ENCODE data around the gene ERC2. TPM values are rescaled to one million over a fixed set of nuclear protein-coding genes. Genes with fewer than 3 reads are reported as not detected.
"Not testable (repeated sequence)": the region's sequence is repeated elsewhere in the genome, so short reads cannot be mapped to it uniquely, and the experiment has no call there.

Gene ERC2
- polyA plus RNA-seq, 1 experiment, result 0.07 TPM

DNA sequence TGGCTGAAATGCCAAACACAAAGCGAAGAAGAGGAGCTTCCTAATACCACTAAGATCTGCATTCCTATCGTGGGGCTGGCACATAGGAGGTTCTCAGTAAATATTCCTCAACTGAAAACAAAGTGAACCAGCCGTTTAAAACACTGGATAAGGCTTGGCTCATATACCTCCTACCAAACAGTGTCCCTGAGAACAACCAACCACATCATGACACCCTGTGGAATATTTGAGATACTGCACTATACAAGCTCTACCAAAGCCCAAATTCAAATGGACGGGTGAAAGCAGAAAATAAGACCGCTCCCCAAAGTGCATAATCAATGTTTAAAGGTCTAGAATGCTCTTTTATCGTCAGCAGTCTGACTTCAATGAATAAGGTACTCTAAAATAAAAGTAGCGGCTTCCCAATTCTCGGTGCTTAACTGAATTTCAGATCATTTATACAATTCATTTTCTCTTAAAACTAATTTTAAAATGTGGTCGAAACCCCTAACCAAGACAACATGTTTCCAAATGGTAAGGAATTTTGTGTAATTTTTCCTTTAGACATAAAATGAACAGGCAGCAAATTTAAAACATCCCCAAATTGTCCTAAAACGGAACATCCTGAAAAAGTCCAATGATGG is 425.8 kb downstream of the ERC2 start:
- Histone ChIP-seq H3K9me3 (ENCODE audit: control insufficient read depth, insufficient read depth, low read length) (no peaks in the 10 kb centered on the region), H3K27me3 (ENCODE audit: control insufficient read depth, insufficient read depth, low read length) (no peaks in the 10 kb centered on the region), H3K4me3 (ENCODE audit: low read depth, low read length) (no peak overlapping the region), H3K27ac (ENCODE audit: low read depth, low read length) (no peak overlapping the region)
- TF ChIP-seq, protein P1, sequence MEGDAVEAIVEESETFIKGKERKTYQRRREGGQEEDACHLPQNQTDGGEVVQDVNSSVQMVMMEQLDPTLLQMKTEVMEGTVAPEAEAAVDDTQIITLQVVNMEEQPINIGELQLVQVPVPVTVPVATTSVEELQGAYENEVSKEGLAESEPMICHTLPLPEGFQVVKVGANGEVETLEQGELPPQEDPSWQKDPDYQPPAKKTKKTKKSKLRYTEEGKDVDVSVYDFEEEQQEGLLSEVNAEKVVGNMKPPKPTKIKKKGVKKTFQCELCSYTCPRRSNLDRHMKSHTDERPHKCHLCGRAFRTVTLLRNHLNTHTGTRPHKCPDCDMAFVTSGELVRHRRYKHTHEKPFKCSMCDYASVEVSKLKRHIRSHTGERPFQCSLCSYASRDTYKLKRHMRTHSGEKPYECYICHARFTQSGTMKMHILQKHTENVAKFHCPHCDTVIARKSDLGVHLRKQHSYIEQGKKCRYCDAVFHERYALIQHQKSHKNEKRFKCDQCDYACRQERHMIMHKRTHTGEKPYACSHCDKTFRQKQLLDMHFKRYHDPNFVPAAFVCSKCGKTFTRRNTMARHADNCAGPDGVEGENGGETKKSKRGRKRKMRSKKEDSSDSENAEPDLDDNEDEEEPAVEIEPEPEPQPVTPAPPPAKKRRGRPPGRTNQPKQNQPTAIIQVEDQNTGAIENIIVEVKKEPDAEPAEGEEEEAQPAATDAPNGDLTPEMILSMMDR (IDR thresholded peaks at IDR 0.05; ENCODE audit: low read depth, low read length), result peak; percentile 65
- ChIA-PET POLR2A (no interaction called here), CTCF (interaction anchor here (0.5 to 1.6 kb wide), 11 partner anchors 170 to 1252 kb away, joined by 3 to 5 read pairs (median 3); no protein-coding TSS in a partner anchor)
- peak; percentile 21 for DNase-seq (ENCODE audit: low read depth, low spot score)

DNA sequence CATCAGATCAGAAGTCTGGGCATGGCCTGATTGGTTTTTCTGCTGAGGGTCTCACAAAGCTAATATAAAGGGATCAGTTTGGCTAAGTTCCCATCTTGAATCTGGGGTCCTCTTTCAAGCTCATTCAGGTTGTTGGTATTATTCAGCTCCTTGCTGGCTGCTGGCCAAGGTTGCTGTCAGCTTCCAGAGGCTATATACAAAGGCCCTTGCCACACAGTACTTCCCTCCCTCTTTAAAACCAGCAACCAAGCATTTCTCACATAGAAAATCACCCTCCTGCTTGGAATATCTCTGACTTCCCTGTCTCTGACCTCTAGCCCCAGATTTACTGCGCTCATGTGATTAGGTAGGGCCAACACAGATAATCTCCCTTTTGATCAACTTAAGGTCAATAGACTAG is 442.9 kb downstream of the ERC2 start:
- TF ChIP-seq, protein P1 (IDR thresholded peaks at IDR 0.05; ENCODE audit: low read depth, low read length), result no peak
- ChIA-PET CTCF (no interaction called here), POLR2A (interaction anchor here (0.6 kb wide), 1 partner anchor 532 kb away, joined by 6 read pairs; the partner anchor contains the start of gene CCDC66)
- H3K27me3 ChIP-seq (ENCODE audit: control insufficient read depth, insufficient read depth, low read length), result no peaks in the 10 kb centered on the region
- no peak overlapping the region for H3K4me3 ChIP-seq (ENCODE audit: low read depth, low read length)
- no peak for DNase-seq (ENCODE audit: low read depth, low spot score)
- H3K27ac ChIP-seq (ENCODE audit: low read depth, low read length), result no peak overlapping the region
- no peaks in the 10 kb centered on the region for H3K9me3 ChIP-seq (ENCODE audit: control insufficient read depth, insufficient read depth, low read length)

DNA sequence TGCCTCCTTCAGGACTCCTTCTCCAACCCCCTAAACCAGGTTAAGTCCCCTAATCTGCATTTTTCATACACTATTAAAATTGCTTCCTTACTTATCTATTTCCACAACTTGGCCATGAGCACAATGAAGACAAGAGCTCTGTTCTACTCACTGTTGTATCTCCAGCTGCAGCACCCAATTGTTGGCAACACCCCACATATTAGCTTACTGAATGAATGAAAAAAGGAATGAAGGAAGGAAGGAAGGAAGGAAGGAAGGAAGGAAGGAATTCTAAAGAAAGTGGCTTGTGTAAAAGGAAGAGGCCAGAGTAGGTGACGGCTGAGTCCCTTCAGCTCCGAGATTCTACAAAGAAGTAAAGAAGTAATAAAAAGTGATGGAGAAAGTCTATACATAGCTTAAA is 444.7 kb downstream of the ERC2 start:
- Histone ChIP-seq H3K9me3 (ENCODE audit: control insufficient read depth, insufficient read depth, low read length) (no peaks in the 10 kb centered on the region), H3K4me3 (ENCODE audit: low read depth, low read length) (no peak overlapping the region), H3K27me3 (ENCODE audit: control insufficient read depth, insufficient read depth, low read length) (no peaks in the 10 kb centered on the region), H3K27ac (ENCODE audit: low read depth, low read length) (no peak overlapping the region)
- ChIA-PET POLR2A (no interaction called here), CTCF (no interaction called here)
- no peak for DNase-seq (ENCODE audit: low read depth, low spot score)
- TF ChIP-seq, protein P1 (IDR thresholded peaks at IDR 0.05; ENCODE audit: low read depth, low read length), result no peak

DNA sequence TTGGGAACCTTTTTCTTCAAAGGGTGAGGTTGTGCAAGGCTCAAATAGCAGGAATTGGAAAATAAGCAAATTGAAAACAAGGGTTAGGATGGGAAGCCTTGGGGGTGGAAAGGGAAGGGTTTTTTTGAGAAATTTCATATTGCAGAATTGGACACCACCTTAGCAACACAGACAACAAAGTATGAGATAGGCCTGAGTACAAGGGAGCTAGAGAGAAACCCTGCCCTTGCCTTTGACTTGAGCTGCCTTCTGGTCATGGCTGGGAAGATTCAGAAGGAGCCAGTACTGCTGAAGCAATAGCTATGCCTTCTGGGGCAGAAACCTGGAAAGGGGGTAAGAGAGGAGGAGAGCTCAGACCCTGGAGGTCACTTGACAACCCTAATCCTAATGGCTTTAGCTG is 445.6 kb downstream of the ERC2 start:
- TF ChIP-seq, protein P1 (IDR thresholded peaks at IDR 0.05; ENCODE audit: low read depth, low read length), result no peak
- Histone ChIP-seq H3K27ac (ENCODE audit: low read depth, low read length) (no peak overlapping the region), H3K27me3 (ENCODE audit: control insufficient read depth, insufficient read depth, low read length) (no peaks in the 10 kb centered on the region), H3K9me3 (ENCODE audit: control insufficient read depth, insufficient read depth, low read length) (no peaks in the 10 kb centered on the region), H3K4me3 (ENCODE audit: low read depth, low read length) (no peak overlapping the region)
- ChIA-PET CTCF (no interaction called here), POLR2A (no interaction called here)
- DNase-seq (ENCODE audit: low read depth, low spot score), result no peak

GRCh38 chr3:56019490-56020146 is 448.6 kb downstream of the ERC2 start:
- no peaks in the 10 kb centered on the region for H3K27me3 ChIP-seq (ENCODE audit: control insufficient read depth, insufficient read depth, low read length)
- TF ChIP-seq, protein P1 (IDR thresholded peaks at IDR 0.05; ENCODE audit: low read depth, low read length), result no peak
- CTCF ChIA-PET, result no interaction called here

DNA sequence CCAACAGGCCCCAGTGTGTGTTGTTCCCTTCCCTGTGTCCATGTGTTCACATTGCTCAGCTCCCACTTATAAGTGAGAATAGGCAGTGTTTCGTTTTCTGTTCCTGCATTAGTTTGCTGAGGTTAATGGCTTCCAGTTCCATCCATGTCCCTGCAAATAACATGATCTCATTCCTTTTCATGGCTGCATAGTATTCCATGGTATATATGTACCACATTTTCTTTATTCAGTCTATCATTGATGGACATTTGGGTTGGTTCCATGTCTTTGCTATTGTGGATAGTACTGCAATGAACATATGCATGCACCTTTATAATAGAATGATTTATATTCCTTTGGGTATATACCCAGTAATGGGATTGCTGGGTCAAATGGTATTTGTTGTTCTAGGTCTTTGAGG is 452.9 kb downstream of the ERC2 start:
- H3K4me3 ChIP-seq (ENCODE audit: low read depth, low read length); H3K9me3 ChIP-seq (ENCODE audit: control insufficient read depth, insufficient read depth, low read length); CTCF ChIA-PET; DNase-seq (ENCODE audit: low read depth, low spot score); H3K27me3 ChIP-seq (ENCODE audit: control insufficient read depth, insufficient read depth, low read length); POLR2A ChIA-PET; H3K27ac ChIP-seq (ENCODE audit: low read depth, low read length): not testable (repeated sequence)

More at GRCh38 chr3:56019490-56020146, 448.6 kb downstream of the ERC2 start:
- POLR2A ChIA-PET, result no interaction called here
- no peak overlapping the region for H3K27ac ChIP-seq (ENCODE audit: low read depth, low read length)
- DNase-seq (ENCODE audit: low read depth, low spot score), result no peak
- H3K4me3 ChIP-seq (ENCODE audit: low read depth, low read length), result no peak overlapping the region
- no peaks in the 10 kb centered on the region for H3K9me3 ChIP-seq (ENCODE audit: control insufficient read depth, insufficient read depth, low read length)
